Dermis blood vessel endothelial cell (primary cell): ENCODE measurements around the gene CTNS. TPM values are rescaled to one million over a fixed set of nuclear protein-coding genes. Genes with fewer than 3 reads are reported as not detected.
"Not testable (repeated sequence)": the region's sequence is repeated elsewhere in the genome, so short reads cannot be mapped to it uniquely, and the experiment has no call there.

Source experiments
- DNase-seq: peaks from one replicate; pipeline ENCODE4 v3.0.0; 2010
- total RNA-seq: library from RNA; depleted of rRNA; stranded (reverse); fragments of >200 nt; gene quantifications from 2 replicates; pipeline ENCODE4 v1.2.3, GENCODE V29; 2014

CTNS gene
- total RNA-seq, 1 donor from 2014 or later: 37.8 TPM

DNA sequence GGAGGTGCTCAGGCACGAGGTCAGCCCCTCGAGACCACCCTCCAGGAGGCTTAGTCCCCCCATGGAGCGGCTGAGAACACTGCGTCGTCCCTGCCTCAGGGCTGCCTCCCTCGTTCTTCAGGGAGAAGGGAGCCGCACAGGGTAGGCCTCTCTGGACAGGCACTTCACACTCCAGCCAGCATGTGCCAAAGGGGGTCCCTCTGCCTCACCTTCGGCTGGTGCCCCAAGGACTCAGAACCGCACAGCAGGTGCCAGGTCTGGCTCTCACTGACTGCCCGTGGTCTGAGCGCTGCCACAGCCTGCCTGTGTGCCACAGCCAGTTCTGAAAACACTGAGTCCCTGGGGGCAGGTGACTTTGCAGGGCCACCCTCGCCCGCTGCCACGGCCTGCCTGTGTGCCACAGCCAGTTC, 52.3 kb downstream of the CTNS start:
- no peak for DNase-seq

DNA sequence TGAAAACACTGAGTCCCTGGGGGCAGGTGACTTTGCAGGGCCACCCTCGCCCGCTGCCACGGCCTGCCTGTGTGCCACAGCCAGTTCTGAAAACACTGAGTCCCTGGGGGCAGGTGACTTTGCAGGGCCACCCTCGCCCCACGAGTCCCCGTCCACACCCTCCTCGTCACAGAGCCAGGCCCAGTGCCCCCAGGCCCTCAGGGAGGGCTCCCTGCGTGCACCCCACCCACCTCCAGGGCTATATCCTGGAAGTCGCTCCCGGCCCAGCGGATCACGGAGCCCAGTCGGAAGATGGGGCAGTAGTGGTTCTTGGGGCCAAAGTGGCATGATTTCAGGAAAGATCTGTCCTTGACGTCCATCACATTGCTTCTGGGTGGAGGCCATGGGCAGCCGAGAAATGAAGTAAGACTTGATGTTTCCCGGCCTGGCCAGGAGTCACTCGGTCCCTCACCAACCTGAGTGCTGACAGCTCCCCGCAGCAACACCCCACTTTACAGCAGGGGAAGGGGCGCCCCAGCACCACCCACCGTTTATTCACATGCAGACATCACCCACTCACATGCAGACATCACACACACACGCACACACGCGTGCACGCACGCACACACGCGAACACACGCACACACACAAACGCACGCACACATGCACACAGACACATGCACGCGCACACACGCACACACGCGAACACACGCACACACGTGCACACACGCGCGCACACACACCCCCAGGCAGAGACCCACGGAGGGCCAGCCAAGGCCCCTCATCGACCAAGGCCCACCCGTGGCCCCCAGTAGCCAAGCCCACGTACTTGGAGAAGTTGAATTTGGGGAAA, 52.9 kb downstream of the CTNS start:
- no peak for DNase-seq

- DNase-seq: no peak
Observed at GRCh38 chr17:3690094-3690715, 53.6 kb downstream of the CTNS start.

GRCh38 chr17:3691617-3692067, 55.1 kb downstream of the CTNS start:
- DNase-seq: no peak

GRCh38 chr17:3692346-3692745, 55.8 kb downstream of the CTNS start:
- DNase-seq: no peak

- DNase-seq: no peak
Observed at GRCh38 chr17:3693141-3693540, 56.6 kb downstream of the CTNS start.

GRCh38 chr17:3693829-3694231, 57.3 kb downstream of the CTNS start:
- no peak for DNase-seq

- no peak for DNase-seq
Observed at GRCh38 chr17:3695129-3695722, 58.7 kb downstream of the CTNS start.

- DNase-seq: peak; percentile 28
Observed at GRCh38 chr17:3695723-3696411, 59.3 kb downstream of the CTNS start, which contains the start of gene P2RX5. TSS of gene P2RX5 (minus strand) at chr17:3696155. CDS start at chr17:3696005, 150 bp downstream.

DNA sequence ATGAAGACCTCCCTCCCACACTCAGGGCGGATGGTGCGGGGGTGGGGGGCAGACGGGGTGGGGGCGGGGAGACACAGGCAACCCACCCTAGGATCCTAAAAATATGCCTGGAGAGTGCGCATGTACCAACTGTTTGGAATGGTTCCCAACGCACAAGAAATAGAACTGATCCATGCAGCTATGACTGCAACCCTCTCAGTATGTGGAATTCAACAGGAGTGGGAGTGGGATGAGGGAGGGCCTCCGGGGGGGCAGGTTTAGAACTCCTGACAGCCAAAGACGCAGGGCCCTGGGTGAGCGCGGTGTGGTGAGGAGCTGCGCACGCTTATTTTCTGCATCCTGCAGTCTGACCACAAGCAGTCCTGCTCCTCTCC, 60.5 kb downstream of the CTNS start:
- no peak for DNase-seq

- no peak for DNase-seq
Observed at GRCh38 chr17:3698139-3698538, 61.6 kb downstream of the CTNS start.

DNA sequence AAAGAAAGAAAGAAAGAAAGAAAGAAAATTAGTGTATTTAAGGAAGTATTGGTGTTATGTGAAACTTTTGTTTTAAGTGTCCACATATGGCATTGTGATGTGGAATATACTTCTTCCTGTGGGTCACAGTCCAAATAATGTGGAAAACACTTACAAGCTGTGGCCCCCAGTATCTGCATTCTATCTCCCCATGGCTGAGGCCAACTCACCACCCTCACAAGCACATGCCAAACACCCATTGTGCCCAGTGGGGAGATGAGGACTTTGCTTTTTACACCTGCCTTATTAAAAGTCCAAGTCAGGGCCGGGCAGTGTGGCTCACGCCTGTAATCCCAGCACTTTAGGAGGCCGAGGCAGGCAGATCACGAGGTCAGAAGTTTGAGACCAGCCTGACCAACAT, 63.4 kb downstream of the CTNS start:
- DNase-seq: no peak

DNA sequence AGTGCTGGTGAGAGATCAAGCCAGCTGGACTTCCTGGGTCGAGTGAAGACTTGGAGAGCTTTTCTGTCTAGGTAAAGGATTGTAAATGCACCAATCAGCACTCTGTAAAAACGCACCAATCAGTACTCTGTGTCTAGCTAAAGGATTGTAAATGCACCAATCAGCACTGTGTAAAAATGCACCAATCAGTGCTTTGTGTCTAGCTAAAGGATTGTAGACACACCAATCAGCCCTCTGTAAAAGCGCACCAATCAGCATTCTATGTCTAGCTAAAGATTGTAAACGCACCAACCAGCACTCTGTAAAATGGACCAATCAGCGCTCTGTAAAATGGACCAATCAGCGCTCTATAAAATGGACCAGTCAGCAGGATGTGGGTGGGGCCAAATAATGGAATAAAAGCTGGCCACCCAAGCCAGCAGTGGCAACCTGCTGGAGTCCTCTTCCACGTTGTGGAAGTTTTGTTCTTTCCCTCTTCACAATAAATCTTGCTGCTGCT, 65.5 kb downstream of the CTNS start:
- DNase-seq: not testable (repeated sequence)

DNA sequence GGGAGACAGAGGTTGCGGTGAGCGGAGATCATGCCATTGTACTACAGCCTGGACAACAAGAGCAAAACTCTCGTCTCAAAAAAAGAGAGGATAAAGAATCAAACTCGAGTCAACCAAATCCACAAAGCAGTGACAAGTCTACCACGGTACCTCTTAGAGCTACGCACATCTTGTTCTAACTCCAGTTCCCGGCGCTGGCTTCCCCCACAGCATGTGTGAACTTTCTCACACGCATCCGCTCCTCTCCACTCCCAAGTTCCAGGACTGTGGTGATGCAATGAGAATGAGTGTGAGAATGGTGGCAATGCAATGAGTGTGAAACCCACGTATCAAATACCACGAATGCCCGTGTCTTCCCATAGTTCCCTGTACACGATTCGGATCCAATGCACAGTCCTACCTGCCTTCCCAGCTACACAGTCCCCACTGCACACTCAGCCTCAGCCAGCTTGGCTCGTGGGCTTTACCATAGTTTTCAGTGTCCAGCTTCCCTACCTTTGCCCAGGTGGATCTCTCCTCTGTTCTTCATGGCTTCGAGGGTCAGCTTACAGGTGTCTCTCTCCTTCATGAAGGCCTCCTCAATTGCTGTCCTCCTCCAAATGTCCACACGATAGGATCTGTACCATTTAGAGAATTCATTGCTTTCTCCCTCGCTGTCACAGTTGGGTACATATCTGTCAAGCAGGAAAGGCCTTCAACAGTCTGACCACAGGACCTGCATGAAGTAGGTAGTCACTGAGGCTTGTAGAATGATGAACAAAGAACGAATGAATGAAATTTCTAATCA, 68.6 kb downstream of the CTNS start:
- no peak for DNase-seq

GRCh38 chr17:3705718-3705984, 69.1 kb downstream of the CTNS start:
- not testable (repeated sequence) for DNase-seq

DNA sequence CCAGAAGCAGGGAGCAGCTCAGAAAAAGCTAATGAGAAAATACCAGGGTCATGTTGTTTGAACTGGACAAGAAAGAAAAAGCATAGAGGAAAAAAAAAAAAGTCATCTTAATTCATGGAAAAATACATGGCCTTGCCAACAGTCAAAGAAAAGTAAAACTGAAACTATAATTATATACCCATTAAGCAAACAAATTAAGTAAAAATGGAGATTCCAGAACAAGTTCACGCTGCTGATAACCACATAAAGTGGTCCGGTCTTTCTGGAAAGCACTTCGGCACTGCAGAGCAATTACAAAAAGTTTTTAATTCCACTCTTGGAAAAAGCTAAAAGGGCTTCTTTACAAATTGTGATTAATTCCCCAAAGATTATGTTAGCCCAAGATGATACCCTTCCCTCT, 71.8 kb downstream of the CTNS start:
- DNase-seq: no peak

GRCh38 chr17:3710951-3711383, 74.4 kb downstream of the CTNS start:
- DNase-seq: peak; percentile 81

Other genes with a start within 250 kb of the CTNS start
- not detected in 2 replicates for gene OR1E1, start 238.3 kb upstream of the CTNS start, total RNA-seq
- gene OR3A3, start 225.4 kb upstream of the CTNS start, total RNA-seq: not detected in 2 replicates
- not detected in 2 replicates for gene OR1E2, start 202.9 kb upstream of the CTNS start, total RNA-seq
- under 0.01 and 0.23 TPM in 2 replicates for gene SPATA22, start 164.9 kb upstream of the CTNS start, total RNA-seq
- not detected in 2 replicates for gene ASPA, start 160.8 kb upstream of the CTNS start, total RNA-seq
- gene TRPV3, start 78.9 kb upstream of the CTNS start, total RNA-seq: not detected in 2 replicates
- 0.84 and 1.5 TPM in 2 replicates for gene TRPV1, start 27.3 kb upstream of the CTNS start, total RNA-seq
- 21.8 and 29.0 TPM in 2 replicates for gene SHPK, start 510 bp upstream of the CTNS start, total RNA-seq
- 224 and 238 TPM in 2 replicates for gene TAX1BP3, start 31.8 kb downstream of the CTNS start, total RNA-seq
- 11.4 and 14.6 TPM in 2 replicates for gene EMC6, start 32.1 kb downstream of the CTNS start, total RNA-seq
- gene P2RX5, start 59.4 kb downstream of the CTNS start, total RNA-seq: 0.23 and 0.51 TPM in 2 replicates
- 4.3 and 14.3 TPM in 2 replicates for gene HASPIN, start 87.1 kb downstream of the CTNS start, total RNA-seq
- gene ITGAE, start 164.4 kb downstream of the CTNS start, total RNA-seq: 7.3 and 15.7 TPM in 2 replicates
- 20.9 and 23.8 TPM in 2 replicates for gene NCBP3, start 209.5 kb downstream of the CTNS start, total RNA-seq